ENCODE results near the gene TEAD4.
"Not testable (repeated sequence)": the region's sequence is repeated elsewhere in the genome, so short reads cannot be mapped to it uniquely, and the experiment has no call there.

The TEAD4 gene

DNA sequence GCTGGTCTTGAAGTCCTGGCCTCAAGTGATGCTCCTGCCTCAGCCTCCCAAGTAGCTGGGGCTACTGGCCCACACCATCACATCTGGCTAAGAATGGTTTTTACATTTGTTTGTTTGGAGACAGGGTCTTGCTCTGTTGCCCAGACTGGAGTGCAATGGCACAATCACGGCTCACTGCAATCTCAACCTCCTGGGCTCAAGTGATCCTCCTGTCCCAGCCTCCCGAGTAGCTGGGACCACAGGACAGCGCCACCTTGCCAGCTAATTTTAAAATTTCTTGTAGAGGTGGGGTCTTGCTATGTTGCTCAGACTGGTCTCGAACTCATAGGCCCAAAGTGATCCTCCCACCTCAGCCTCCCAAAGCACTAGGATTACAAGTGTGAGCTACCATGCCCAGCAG, 89.3 kb downstream of the TEAD4 start:
- DNase-seq (ENCODE audit: low spot score) = no peak

DNA sequence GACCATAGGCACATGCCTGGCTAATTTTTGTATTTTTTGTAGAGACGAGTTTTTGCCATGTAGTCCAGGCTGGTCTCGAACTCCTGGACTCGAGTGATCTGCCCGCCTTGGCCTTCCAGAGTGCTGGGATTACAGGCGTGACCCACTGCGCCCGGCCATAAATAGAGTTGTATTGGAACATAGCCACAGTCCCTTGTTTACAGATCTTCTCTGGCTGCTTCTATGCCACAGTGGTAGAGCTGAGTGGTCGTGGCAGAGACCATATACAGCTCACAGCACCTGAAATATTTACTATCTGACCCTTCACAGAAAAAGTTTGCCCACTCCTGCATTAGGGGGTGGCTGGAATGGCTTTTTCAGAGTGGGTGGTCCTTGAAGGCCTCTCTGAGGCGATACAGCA, 90.0 kb downstream of the TEAD4 start:
- DNase-seq (ENCODE audit: low spot score) = no peak

DNA sequence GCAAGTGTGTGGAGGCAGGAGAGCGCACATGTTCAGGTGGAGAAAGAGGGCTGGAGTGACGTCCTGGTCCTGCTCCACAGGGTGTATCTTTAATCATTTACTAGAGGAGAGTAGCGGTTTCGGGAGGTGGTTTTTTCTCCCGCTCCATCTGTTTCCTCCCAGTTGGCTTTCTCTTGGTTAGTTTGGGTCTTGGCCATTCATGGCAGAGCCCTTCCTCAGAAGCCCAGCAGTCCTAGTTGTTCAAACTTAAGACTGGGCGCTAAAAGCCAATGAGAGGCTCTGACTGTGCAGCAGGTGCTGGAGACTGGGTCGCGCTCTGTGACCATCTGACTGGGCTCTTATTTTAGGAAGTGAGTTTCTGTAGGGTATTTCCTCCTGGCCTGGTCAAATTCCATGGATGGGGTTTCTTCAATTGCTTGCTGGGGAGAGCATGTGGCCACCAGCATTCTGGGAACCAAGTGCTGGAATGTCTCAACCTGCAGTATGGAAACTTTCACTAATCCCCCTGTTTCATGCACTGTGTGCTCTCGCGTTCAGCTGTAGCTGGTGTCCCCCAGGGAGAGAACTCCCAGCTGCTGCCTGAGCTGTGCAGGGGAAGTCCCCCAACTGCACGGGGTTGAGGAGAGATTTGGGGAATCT, 90.5 kb downstream of the TEAD4 start:
- DNase-seq (ENCODE audit: low spot score) = no peak

- DNase-seq (ENCODE audit: low spot score) = no peak
These were observed 95.2 kb downstream of the TEAD4 start for GRCh38 chr12:3054374-3054773.

DNA sequence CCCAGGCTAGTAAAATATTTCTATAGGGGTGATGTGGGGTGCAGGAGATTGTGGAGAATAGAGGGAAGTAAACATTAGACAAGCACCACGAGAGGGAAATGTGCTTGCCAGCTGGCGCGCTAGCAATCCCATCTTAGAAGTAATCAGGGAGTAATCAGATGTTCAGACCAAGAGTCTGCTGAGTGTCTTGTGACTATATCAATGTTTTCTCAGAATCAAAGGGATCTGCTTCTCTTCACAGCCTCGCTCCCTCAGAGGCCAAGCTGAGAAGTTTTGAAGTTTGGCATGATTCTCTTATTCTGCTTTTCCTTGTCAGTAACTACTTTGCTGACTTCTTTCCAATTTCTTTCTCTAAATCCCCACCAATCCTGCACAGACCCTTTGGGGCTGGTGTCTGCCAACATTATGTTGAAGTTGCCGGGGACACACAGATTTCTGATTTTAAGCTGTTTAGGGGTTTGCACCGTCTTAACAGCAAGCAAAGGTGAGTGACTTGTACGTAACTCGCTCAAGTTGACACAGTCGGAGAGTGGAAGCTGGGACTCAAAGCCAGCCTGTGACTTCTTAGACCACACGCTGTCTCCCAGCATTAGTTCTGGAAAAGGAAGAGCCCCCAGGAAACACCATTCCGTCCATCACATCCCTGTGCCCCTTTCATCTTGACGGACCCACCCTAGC, 96.0 kb downstream of the TEAD4 start:
- no peak for DNase-seq (ENCODE audit: low spot score)

GRCh38 chr12:3055704-3056467, 96.7 kb downstream of the TEAD4 start:
- DNase-seq (ENCODE audit: low spot score) = no peak

DNA sequence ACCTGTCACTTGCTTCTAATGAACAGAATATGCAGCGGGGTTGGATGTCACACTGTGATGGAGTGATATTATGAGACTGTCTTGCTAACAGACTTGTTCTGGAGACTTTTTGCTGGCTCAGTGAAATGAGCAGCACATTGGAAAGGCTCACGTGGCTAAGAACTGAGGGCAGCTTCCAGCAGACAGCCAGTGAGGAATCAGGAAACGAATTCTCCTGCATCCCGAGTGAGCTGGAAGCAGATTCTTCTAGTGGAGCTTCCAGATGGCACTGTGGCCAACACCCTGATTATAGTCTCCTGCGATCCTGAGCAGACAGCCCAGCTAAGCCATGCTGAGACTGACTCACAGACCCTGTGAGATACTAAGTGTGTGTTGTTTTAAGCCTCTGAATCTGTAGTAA, 101.9 kb downstream of the TEAD4 start:
- no peak for DNase-seq (ENCODE audit: low spot score)

DNA sequence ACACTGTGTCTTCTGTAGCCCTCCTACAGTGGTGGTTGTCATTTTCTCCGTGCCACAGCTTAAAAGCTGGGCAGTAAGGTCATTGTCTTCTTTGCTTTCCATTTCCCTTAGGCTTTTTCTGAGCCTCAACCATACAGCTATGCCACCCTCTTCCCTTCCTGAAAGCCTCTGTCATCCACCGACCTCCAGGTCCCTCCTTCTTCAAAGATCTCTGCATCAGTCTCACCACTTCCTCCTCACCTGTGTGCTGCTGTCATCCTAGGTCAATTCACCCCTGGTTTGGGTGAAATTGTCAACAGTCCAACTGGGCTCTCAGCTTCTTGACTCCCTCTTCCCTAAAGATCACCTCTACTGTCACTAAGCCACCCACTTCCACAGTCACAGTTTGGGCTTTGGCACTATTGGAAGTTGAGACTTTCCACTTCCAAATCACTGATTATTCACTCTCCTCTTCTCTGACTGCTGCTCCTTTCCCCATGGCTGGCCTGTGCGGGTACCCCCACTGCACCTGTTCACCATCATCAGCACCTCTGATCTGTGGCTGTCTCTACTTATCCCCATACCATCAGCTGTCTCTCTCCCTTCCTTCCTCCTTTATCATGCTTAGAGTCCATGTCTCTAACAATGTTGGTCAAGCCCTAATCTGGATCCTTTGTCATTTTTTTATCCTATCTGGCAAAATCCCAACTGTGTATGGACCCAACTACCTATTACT, 102.5 kb downstream of the TEAD4 start:
- no peak for DNase-seq (ENCODE audit: low spot score)

GRCh38 chr12:3065300-3065699, 106.1 kb downstream of the TEAD4 start:
- DNase-seq (ENCODE audit: low spot score) = no peak

DNA sequence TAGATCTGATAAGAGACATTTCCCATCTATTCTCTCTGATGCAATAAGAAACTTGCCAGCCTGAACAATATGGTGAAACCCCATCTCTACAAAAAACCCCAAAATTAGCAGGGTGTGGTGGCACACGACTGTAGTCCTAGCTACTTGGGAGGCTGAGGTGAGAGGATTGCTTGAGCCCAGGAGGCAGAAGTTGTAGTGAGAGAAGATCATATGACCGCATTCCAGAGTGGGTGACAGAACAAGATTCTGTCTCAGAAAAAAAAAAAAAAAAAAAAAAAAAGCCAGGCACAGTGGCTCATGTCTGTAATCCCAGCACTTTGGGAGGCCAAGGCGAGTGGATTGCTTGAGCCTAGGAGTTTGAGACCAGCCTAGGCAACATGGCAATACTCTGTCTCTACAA, 106.6 kb downstream of the TEAD4 start:
- DNase-seq (ENCODE audit: low spot score) = not testable (repeated sequence)

GRCh38 chr12:3069714-3070113, 110.5 kb downstream of the TEAD4 start:
- DNase-seq (ENCODE audit: low spot score) = no peak

- no peak for DNase-seq (ENCODE audit: low spot score)
These were observed 111.9 kb downstream of the TEAD4 start for GRCh38 chr12:3071107-3071506.

DNA sequence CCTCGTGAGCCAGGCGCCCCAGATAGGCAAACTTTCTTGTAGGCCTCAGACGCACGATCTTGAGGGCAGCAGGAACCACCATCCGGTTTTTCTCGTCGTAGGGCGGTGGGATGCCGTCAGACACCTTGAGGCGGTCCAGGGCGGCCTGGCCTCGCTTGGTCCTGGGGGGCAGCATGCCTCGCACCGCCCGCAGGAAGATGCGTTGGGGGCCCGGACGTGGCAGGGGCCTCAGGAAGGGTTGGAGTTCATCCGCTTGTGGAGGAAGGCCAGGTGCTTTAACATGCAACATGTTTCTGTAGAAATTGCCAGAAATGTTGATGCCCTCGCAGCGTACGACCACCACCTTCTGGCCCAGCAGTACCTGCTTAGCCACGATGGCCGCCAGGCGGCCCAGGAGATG, 112.5 kb downstream of the TEAD4 start:
- DNase-seq (ENCODE audit: low spot score) = no peak

DNA sequence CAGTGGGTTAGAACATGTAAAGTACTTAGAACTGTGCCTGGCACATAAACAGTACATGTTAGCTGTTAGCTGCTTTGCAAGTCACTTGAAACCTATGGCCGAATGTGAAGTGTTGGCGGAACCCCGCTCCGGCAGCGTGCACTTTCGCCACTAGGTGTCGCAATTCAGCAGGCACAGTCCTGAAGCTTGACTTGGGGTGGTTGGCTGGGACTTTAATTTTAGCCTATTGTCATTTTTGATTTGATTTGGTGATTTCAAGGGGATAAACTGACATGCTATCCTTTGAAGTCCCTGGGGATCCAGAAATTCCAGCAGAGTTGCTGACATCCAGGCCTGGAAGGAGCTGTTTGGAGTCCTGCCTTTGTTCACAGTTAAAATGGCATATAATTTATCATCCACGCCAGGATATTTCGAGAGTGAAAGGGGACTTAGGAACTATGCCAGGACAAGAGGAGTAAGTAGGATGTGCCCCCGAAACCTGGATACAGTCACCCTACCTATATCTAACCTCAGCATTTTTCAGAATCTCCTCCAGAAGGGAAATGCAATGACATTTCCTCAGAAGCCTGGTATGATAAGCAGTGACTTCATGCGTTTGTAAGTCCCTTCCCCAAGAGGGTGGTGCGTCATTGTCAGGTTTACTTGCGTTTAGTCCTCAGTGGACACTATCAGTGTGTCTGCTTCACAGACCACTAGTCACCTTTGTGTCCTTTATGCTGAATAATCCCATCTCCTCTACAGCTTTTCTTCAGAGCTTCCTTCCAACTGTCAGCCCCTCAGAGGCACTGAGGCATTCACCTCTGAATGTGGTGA, 114.4 kb downstream of the TEAD4 start:
- DNase-seq (ENCODE audit: low spot score) = peak; percentile 91

DNA sequence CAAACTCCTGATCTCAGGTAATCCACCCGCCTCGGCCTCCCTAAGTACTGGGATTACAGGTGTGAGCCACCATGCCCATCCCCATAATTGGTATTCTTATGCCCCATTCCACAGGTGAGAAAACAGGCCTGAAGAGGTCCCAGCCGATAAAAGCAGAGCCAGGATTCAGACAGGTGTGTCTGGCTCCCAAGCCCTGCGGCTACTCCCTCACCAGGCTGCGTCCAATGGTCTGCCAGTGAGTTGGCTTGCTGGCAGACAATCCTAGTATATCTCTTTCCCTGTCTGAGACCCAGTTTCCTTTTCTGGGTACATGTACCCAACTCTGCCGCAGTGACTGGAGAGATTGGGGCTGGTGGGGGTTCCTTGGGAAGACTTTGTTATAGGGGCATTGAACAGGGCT, 116.1 kb downstream of the TEAD4 start:
- DNase-seq (ENCODE audit: low spot score) = no peak

DNA sequence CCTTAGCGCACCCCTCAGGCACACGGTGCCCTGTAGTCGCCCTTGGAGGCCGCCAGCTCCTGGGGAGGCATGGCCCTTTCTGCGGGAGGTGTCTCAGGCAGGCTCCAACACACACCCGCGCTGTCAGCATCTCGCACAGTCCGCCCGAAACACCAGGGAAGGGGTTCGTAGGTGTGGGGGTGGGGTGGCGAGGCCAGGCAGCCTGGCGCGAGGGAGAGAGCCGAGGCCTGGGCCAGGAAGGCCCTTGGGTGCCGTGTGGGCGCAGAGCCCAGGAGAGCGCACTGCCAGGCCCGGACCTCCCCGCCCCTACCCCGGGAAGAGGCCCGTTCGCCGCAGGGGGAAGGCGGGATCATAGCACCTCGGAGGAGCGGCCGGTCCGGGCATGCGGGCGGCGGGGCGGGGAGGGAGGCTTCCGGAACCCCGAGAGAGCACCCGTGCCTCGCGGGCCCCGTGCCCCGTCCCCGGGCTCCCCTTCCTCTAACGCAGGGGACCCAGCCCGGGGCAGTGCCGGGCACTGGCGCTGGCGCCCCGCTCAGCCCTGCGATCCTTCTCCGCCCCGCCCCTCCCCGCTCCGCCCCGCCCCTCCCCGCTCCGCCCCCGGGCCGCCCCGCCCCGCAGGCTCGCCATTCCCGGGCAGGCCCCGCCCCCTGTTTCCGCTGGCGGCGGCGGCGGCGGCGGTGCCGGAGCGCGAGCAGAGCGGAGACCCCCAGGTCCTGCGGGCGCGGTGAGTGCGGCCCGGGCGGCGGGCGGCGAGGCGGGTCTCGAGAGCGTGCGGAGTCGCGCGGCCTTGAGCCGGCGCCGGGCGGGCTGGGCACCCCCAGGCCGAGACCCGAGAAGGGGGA, 117.8 kb downstream of the TEAD4 start, which contains the start of gene TSPAN9:
TSS of gene TSPAN9 (plus strand) at position 650 of the 842 bp plus-strand sequence. CDS start 123,815 bp downstream, outside the sequence.
- peak; percentile 55 for DNase-seq (ENCODE audit: low spot score)

- DNase-seq (ENCODE audit: low spot score) = no peak
These were observed 118.4 kb downstream of the TEAD4 start for GRCh38 chr12:3077572-3078081.

- no peak for DNase-seq (ENCODE audit: low spot score)
These were observed 119.1 kb downstream of the TEAD4 start for GRCh38 chr12:3078086-3078820.

DNA sequence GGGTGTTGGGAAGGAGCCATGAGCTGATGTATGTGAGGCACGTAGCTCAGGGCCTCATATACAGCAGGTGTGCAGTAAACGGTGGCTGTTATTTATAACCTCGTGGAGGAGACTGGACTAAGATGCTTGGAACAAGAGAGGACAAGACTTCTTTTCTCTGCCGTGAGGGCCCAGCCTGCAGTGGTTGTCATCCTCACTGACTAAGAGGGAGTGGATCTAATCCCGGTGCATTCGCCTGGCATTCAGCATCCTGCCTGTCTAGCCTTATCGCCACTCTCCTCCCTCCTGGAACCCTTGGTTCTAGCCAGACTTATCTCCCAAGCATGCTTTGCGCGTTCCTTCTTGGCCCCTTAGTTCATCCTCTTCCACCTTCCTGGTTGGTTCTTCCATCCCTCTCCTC, 121.9 kb downstream of the TEAD4 start:
- DNase-seq (ENCODE audit: low spot score) = no peak

DNA sequence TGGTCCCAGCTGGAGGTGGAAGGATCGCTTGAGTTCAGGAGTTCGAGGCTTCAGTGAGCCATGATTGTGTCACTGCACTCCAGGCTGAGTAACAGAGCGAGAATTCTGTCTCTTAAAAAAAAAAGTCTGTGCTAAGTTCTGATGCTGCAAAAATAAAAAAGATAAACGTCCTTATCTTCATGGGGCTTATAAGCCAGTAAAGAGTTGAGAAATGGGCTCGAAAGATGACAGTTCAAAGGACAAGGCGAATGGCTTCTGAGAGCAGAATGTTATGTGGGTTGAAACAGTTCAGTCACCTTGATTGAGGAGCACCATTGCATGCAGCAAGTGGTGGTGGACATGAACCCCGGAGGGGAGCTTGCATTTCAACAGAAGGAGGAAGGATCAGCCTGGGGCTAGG, 122.7 kb downstream of the TEAD4 start:
- DNase-seq (ENCODE audit: low spot score) = no peak
